ENCODE data around the gene TCERG1. TPM values are rescaled to one million over a fixed set of nuclear protein-coding genes. Genes with fewer than 3 reads are reported as not detected.
"Not testable (repeated sequence)": the region's sequence is repeated elsewhere in the genome, so short reads cannot be mapped to it uniquely, and the experiment has no call there.

The TCERG1 gene
- total RNA-seq, 1 donor from 2014 or later = 65.2 TPM

GRCh38 chr5:146521403-146522106 is 74.4 kb downstream of the TCERG1 start:
- DNase-seq = no peak

GRCh38 chr5:146523698-146524097 is 76.6 kb downstream of the TCERG1 start:
- no peak for DNase-seq

GRCh38 chr5:146527785-146528184 is 80.7 kb downstream of the TCERG1 start:
- DNase-seq = no peak

- no peak for DNase-seq
Observed at GRCh38 chr5:146528236-146528635, 81.1 kb downstream of the TCERG1 start.

- DNase-seq = no peak
Observed at GRCh38 chr5:146529984-146530383, 82.9 kb downstream of the TCERG1 start.

GRCh38 chr5:146533260-146533857 is 86.2 kb downstream of the TCERG1 start:
- no peak for DNase-seq

- DNase-seq = no peak
Observed at GRCh38 chr5:146533882-146534281, 86.7 kb downstream of the TCERG1 start.

- DNase-seq = no peak
Observed at GRCh38 chr5:146538432-146538831, 91.3 kb downstream of the TCERG1 start.

GRCh38 chr5:146539973-146540372 is 92.8 kb downstream of the TCERG1 start:
- no peak for DNase-seq

- DNase-seq = no peak
Observed at GRCh38 chr5:146540414-146540813, 93.3 kb downstream of the TCERG1 start.

- DNase-seq = no peak
Observed at GRCh38 chr5:146541958-146542849, 95.1 kb downstream of the TCERG1 start.

- DNase-seq = no peak
Observed at GRCh38 chr5:146544232-146544631, 97.1 kb downstream of the TCERG1 start.

GRCh38 chr5:146548781-146549449 is 101.8 kb downstream of the TCERG1 start:
- no peak for DNase-seq

- no peak for DNase-seq
Observed at GRCh38 chr5:146549615-146550014, 102.5 kb downstream of the TCERG1 start.

- no peak for DNase-seq
Observed at GRCh38 chr5:146553446-146553845, 106.3 kb downstream of the TCERG1 start.

GRCh38 chr5:146556884-146557283 is 109.8 kb downstream of the TCERG1 start:
- DNase-seq = not testable (repeated sequence)

- DNase-seq = no peak
Observed at GRCh38 chr5:146560205-146560812, 113.2 kb downstream of the TCERG1 start.

Small RNAs within 50 kb of the gene (small RNA-seq; reads per million reads assigned to genes)
- gene RF02271 (ENCODE audit: low replicate concordance) = not detected

Other genes with a start within 250 kb of the TCERG1 start
- 34.9 TPM for gene RBM27, start 243.7 kb upstream of the TCERG1 start, total RNA-seq
- gene POU4F3, start 108.5 kb upstream of the TCERG1 start, total RNA-seq = 0.10 TPM
- gene GPR151, start 68.9 kb downstream of the TCERG1 start, total RNA-seq = not detected

Data from skin of body (tissue), 3 donors.